Stimulated activated CD4-positive, alpha-beta T cell treated with anti-CD3 and anti-CD28 coated beads, Interleukin-1b, Interleukin-23, amount 100 ng/mL, for 4 hours (primary cell): ENCODE data around the gene ABR.
"Not testable (repeated sequence)": the region's sequence is repeated elsewhere in the genome, so short reads cannot be mapped to it uniquely, and the experiment has no call there.

ENCODE experiments used
- DNase-seq, 2 donors: peaks; one replicate each; pipeline ENCODE4 v3.0.0-alpha.2; 2020; ENCODE audit warnings: low read depth in 2 of 2

The ABR gene

GRCh38 chr17:983921-984320, 195.9 kb downstream of the ABR start:
- no peak for DNase-seq

DNA sequence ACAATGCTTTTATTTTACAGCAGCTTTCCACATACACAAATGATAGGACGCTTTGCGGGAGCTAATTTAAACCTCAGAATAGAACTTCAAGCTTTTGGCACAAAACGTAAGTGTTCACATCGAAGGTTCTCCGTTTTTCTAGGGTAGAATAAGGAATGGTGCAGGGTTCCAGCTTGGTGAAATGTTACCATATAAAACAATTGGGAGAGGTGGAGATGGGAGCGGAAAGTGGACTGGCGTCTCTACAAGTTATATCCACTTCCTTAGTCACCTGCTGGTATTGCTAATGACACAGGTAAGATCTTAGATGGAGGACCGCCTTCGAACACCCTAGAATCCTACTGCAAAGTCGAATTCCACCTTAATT, 198.5 kb downstream of the ABR start:
- DNase-seq = no peak

DNA sequence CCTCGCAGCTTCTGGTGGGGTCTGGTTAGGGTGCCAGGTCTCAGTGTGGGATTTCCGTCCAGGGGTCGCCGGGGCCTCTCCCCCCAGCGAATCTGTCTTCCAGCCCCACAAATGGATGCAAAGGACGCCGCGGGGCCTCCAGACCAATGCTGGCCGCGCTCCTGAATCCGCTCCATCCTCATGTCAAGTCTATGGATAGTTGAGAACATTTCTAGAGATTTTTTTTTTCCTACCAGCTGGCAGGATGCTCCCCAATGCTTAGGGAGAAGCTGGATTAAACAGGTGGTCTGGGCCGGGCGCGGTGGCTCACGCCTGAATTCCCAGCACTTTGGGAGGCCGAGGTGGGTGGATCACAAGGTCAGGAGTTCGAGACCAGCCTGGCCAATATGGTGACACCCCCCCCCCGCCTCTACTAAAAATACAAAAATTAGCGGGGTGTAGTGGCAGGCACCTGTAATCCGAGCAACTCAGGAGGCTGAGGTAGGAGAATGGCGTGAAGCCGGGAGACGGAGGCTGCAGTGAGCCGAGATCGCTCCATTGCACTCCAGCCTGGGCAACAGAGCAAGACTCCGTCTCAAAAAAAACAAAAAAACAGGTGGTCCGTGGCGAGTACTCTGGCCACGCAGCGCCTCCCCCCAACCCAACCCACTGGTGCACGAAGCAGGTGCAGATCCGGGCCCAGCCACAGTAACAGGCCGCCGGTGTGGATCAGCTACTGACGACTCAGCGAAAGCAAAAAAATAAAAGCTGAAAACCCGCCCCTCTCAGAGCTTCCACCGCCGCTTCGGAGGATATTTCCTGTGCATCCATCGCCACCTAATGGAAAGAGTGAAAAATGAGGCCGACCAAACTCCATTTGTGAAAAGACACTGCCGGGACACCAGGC, 199.1 kb downstream of the ABR start:
- DNase-seq = peak; percentile 48 to 63

DNA sequence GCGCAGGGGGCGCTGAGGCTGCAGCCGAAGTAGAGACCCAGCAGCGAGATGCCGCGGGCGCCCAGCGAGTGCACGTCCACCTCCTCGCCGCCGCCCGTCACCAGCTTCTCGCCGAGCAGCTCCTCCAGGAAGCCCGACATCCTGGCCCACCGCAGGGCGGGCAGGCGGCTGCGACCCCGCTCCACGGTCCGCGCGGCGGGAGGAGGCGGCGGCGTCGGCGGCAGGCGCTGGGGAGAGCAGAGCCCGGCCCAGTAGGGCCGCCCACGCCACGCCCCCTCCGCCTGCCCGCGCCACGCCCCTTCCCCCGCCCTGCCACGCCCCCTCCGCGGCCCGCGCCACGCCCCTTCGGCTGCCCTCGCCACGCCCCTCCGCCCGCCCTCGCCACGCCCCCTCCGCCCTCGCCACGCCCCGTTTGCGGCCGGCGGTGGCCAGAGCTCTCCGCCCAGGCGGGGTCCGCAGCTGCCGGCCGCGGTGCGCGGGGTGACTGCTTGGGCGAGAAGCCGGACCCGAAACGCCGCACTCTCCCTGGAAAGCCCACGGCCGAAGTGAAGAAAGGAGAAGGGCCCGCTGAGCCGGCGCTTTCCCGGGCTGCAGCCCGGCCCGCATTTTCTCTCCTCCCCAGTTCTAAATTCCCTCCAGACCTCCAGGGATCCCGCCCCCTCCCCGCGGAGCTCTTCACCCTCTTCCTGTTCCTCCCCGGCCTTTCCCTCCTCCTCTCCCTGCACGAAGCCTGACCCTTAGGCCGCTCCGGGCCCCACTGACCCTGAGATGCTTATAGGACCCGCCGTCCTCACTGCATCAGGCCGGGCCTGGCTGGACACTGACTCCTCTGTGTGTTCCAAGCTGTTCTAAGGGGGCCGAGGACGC, 200.0 kb downstream of the ABR start, which contains the start of gene NXN:
TSS of gene NXN (minus strand) at position 238 of the 867 bp plus-strand sequence.
- DNase-seq = peak; percentile 91 to 92

- no peak for DNase-seq
Measured at GRCh38 chr17:979212-979538, 200.6 kb downstream of the ABR start.

- DNase-seq = no peak
Measured at GRCh38 chr17:978103-979093, 201.4 kb downstream of the ABR start.

- DNase-seq = no peak
Measured at GRCh38 chr17:977166-977565, 202.6 kb downstream of the ABR start.

DNA sequence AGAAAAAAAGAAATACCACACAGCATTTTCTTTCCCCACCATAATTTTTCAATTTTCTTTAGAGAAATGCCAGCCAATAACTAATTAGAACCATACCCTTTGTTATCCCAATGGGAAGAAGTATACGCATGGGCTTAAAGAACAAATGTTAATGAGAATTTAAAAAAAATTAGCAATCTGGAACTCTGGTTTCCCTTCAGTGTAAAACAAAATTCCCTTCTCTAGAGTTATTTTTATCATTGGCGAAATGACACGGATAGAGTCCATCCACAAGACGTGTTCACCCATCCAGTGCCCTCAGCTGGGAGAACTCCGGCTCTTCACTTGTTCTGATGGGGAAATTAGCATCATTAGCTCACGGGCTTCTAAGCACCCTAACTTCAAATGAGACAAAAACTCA, 203.5 kb downstream of the ABR start:
- DNase-seq = no peak

DNA sequence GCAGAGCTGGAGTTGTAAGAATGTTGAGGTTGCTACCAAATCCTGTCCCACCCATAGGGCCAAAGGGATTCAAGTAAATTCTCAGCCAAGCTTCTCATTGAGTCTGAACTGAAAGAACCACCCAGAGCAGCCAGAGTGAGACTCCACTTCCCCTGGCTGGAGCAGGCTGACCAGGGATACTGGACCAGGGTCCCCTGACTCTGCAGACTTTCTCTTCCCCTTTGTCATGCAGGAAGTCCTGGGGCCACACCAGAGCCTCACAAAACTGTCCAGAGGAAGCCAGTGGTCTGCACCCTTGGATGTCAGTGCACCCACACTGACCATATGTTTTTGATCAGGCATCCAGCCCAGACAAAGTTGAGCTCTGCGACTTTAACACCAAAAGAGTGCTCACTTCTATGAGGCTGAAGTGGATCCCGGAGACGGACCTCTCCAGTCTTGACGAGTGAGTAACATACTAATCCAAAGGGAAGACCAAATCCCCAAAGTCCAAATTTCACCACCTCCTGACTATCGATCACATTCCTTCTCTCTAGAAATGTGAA, 204.3 kb downstream of the ABR start:
- no peak for DNase-seq

GRCh38 chr17:974778-975177, 205.0 kb downstream of the ABR start:
- not testable (repeated sequence) for DNase-seq

DNA sequence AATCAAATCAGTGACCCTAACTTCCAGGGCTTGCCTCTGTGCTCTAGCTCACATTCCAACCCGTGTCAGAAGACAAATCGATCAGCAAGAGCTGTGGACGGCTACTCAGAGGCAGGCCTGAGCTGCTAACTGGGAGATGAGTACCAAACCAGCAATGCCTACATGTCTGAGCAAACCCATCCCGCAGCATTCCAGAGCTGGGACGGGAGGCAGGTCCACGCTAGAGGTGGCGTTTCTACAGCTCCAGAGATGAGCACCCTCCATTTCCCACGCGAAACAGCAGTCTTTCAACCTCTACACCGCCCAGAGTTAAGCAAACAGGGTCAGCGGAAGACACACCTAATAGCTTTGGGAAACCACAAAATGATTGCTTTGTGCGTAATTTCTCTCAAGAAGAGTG, 206.7 kb downstream of the ABR start:
- DNase-seq = no peak

DNA sequence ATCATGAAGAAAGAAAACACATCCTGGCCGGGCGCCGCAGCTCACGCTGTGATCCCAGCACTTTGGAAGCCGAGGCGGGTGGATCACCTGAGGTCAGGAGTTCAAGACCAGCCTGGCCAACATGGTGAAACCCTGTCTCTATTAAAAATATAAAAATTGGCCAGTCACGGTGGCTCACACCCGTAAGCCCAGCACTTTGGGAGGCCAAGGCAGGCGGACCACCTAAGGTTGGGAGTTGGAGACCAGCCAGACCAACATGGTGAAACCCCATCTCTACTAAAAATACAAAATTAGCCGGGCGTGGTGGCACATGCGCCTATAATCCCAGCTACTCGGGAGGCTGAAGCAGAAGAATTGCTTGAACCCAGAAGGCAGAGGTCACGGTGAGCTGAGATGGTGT, 207.9 kb downstream of the ABR start:
- DNase-seq = not testable (repeated sequence)

GRCh38 chr17:970364-970763, 209.4 kb downstream of the ABR start:
- DNase-seq = no peak

GRCh38 chr17:969811-970355, 209.9 kb downstream of the ABR start:
- no peak for DNase-seq

- no peak for DNase-seq
Measured at GRCh38 chr17:968812-969730, 210.7 kb downstream of the ABR start.

GRCh38 chr17:967122-967521, 212.7 kb downstream of the ABR start:
- DNase-seq = no peak

GRCh38 chr17:965311-965989, 214.3 kb downstream of the ABR start:
- no peak for DNase-seq

GRCh38 chr17:964876-965275, 214.9 kb downstream of the ABR start:
- DNase-seq = no peak

DNA sequence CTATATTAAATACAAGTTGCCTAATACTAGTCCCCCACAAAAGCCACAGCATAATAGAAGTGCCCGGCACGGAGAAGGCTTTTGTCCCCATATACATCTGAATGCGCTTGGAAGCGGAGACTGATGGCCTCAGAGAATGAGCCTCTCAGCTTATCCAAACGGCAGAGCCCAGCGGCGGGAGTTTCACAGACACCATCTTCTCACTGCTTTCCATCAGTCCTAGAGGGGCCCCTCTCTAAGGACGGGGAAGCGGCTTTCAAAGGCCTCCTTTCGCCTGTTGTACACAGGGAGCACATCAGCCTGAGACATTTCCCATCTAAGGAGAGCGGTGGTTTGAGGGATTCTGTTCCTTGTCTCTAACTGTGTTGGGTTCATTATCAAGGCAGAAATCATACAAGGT, 217.1 kb downstream of the ABR start:
- DNase-seq = no peak
